ENCODE results near the gene HM13. TPM values are rescaled to one million over a fixed set of nuclear protein-coding genes. Genes with fewer than 3 reads are reported as not detected.
A peak's percentile ranks its signal among the peaks of the same experiment; 100 is the strongest.

Gene HM13
- total and polyA plus RNA-seq, 2 of the 13 experiments (the other 11 are each of a cell fraction or from before 2014, with no cell fraction given) = 118 to 243 TPM

- TF ChIP-seq AGO2 (optimal IDR thresholded peaks at IDR 0.05; ENCODE audit: low read depth, low read length) (peak; percentile 90), ZNF20 (CRISPR knock-in tag; IDR thresholded peaks at IDR 0.05) (no peak), ZBTB40 (IDR thresholded peaks at IDR 0.05) (no peak), ZBTB40 (CRISPR knock-in tag; IDR thresholded peaks at IDR 0.05) (peak; percentile 90), MATR3 (CRISPR knock-in tag; IDR thresholded peaks at IDR 0.05) (no peak), RBAK (CRISPR knock-in tag; IDR thresholded peaks at IDR 0.05) (no peak), MAFF (IDR thresholded peaks at IDR 0.05; ENCODE audit: low read depth, low read length) (no peak), FOXO1 (CRISPR knock-in tag; IDR thresholded peaks at IDR 0.05) (peak; percentile 92), NFIC (IDR thresholded peaks at IDR 0.05; ENCODE audit: low read length) (no peak; the same call in 1 of the 2 replicates), ZSCAN29 (CRISPR knock-in tag; conservative IDR thresholded peaks at IDR 0.05) (peak; percentile 75; the same call in 1 of the 2 replicates), ZNF225 (CRISPR knock-in tag; IDR thresholded peaks at IDR 0.05) (peak; percentile 100), NFRKB (IDR thresholded peaks at IDR 0.05) (no peak), DMAP1 (CRISPR knock-in tag; IDR thresholded peaks at IDR 0.05) (peak; percentile 99), PHF8 (CRISPR knock-in tag; IDR thresholded peaks at IDR 0.05) (peak; percentile 100), PRDM4 (CRISPR knock-in tag; IDR thresholded peaks at IDR 0.05; ENCODE audit: borderline replicate concordance) (no peak)
- TF ChIP-seq, protein P1, sequence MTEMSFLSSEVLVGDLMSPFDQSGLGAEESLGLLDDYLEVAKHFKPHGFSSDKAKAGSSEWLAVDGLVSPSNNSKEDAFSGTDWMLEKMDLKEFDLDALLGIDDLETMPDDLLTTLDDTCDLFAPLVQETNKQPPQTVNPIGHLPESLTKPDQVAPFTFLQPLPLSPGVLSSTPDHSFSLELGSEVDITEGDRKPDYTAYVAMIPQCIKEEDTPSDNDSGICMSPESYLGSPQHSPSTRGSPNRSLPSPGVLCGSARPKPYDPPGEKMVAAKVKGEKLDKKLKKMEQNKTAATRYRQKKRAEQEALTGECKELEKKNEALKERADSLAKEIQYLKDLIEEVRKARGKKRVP (CRISPR knock-in tag; IDR thresholded peaks at IDR 0.05) = peak; percentile 10 to 44; a peak in 2 of 4 replicates
- TF ChIP-seq, protein P2, sequence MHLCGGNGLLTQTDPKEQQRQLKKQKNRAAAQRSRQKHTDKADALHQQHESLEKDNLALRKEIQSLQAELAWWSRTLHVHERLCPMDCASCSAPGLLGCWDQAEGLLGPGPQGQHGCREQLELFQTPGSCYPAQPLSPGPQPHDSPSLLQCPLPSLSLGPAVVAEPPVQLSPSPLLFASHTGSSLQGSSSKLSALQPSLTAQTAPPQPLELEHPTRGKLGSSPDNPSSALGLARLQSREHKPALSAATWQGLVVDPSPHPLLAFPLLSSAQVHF (CRISPR knock-in tag; IDR thresholded peaks at IDR 0.05) = no peak; the same call in 1 of the 2 replicates
Measured at GRCh38 chr20:31514154-31515071, at the start of gene HM13 (continued).

All from HepG2 (cell line).